HepG2 (cell line): ENCODE measurements around the gene MALT1. TPM values are rescaled to one million over a fixed set of nuclear protein-coding genes. Genes with fewer than 3 reads are reported as not detected.
A peak's percentile ranks its signal among the peaks of the same experiment; 100 is the strongest.

Experiments
- ATAC-seq: fragments of 200-7000 bp; cut with Tn5 transposase; 3 replicates; pipeline ENCODE4 v1.9.1; 2020; ENCODE audit warnings: mild to moderate bottlenecking, moderate library complexity
- BruUV-seq: library from RNA; stranded (reverse); fragments of 400-500 nt; replicated peaks from 2 replicates; lab custom pipeline; 2021; lab: Mats Ljungman, UMichigan
- CTCF ChIA-PET: fragments of 300-600 bp; formaldehyde crosslinking; extraction: SDS; loops from one replicate; lab custom pipeline; 2021; ENCODE audit warnings: low total read pairs, inconsistent platforms, low intra/inter-chr PET ratio; lab: Yijun Ruan, JAX
- POLR2A ChIA-PET: fragments of 350-600 bp; sonication (Branson Sonifier 250); formaldehyde crosslinking; loops from one replicate; lab custom pipeline; 2020; ENCODE audit warnings: antibody characterized with exemption, inconsistent platforms; lab: Yijun Ruan, JAX
- DNase-seq: peaks from one replicate; pipeline ENCODE4 v3.0.0-alpha.2; 2015; ENCODE audit warnings: low spot score
- FAIRE-seq: peaks from 3 replicates; lab custom pipeline; 2011; peaks lifted over from hg19 to GRCh38; lab: Jason Lieb, UNC
- H2AFZ ChIP-seq: one replicate; pipeline ENCODE4 v1.6.1; 2011; ENCODE audit warnings: low read length, inconsistent platforms
- H3K27ac ChIP-seq: fragments of 300-600 bp; 3 replicates; pipeline ENCODE4 v1.8.0; 2011; ENCODE audit warnings: mixed run types, mild to moderate bottlenecking, mixed read lengths, low read length, inconsistent platforms; ENCODE audit not compliant: insufficient read depth; ENCODE audit errors: extremely low read length
- H3K27me3 ChIP-seq, 2 experiments: fragments of 200-600 bp in 1 of 2; 2 replicates in 1 of 2; 3 replicates in 1 of 2; pipeline versions ENCODE4 v1.6.0 to v1.8.0; 2011; ENCODE audit warnings: low read length in 2 of 2, mild to moderate bottlenecking in 2 of 2, moderate library complexity in 2 of 2, inconsistent platforms in 1 of 2; ENCODE audit not compliant: insufficient read depth in 2 of 2, control insufficient read depth in 1 of 2
- H3K36me3 ChIP-seq, 2 experiments: fragments of 200-600 bp in 1 of 2; replicated peaks in 1 of 2; 2 replicates in 1 of 2; 3 replicates in 1 of 2; pipeline versions ENCODE4 v1.5.1 to v1.8.0; 2011; ENCODE audit warnings: low read length in 2 of 2, inconsistent platforms in 1 of 2; ENCODE audit not compliant: insufficient read depth in 2 of 2, control insufficient read depth in 1 of 2
- H3K4me1 ChIP-seq: 2 replicates; pipeline ENCODE4 v1.5.1; 2012; ENCODE audit warnings: low read length, inconsistent platforms; ENCODE audit not compliant: insufficient read depth
- H3K4me2 ChIP-seq: 2 replicates; pipeline ENCODE4 v1.6.0; 2011; ENCODE audit warnings: low read depth, low read length, inconsistent platforms
- H3K4me3 ChIP-seq, 3 experiments: fragments of 200-600 bp in 1 of 3; sonication (generic), shearing (Covaris generic) in 1 of 3; replicated peaks in 1 of 3; 2 replicates each; pipeline ENCODE4 v1.5.1; 2011 to 2016; ENCODE audit warnings: low read length in 3 of 3, inconsistent platforms in 2 of 3, low read depth in 2 of 3, mild to moderate bottlenecking in 2 of 3, control low read depth in 1 of 3, mixed read lengths in 1 of 3; ENCODE audit not compliant: insufficient read depth in 1 of 3
- H3K79me2 ChIP-seq: one replicate; pipeline ENCODE4 v1.6.1; 2011; ENCODE audit warnings: low read length, inconsistent platforms; ENCODE audit not compliant: insufficient read depth
- H3K9ac ChIP-seq: 2 replicates; pipeline ENCODE4 v1.6.0; 2011; ENCODE audit warnings: mild to moderate bottlenecking, low read depth, low read length, inconsistent platforms; ENCODE audit not compliant: insufficient read depth
- H3K9me3 ChIP-seq: 2 replicates; pipeline ENCODE4 v1.5.1; 2012; ENCODE audit warnings: mild to moderate bottlenecking, low read length
- H4K20me1 ChIP-seq: 2 replicates; pipeline ENCODE4 v1.6.0; 2011; ENCODE audit warnings: inconsistent platforms, mild to moderate bottlenecking, low read length, moderate library complexity; ENCODE audit not compliant: insufficient read depth
- ADNP ChIP-seq: sonication (generic); formaldehyde crosslinking; IDR thresholded peaks from 2 replicates; pipeline ENCODE4 v1.4.0; 2020; ENCODE audit warnings: missing genetic modification reagents
- AGO2 ChIP-seq: fragments of 200-400 bp; formaldehyde crosslinking; optimal IDR thresholded peaks from 2 replicates; pipeline ENCODE3; 2017; ENCODE audit warnings: mild to moderate bottlenecking, low read depth, low read length, moderate library complexity
- ATRX ChIP-seq: sonication (generic); formaldehyde crosslinking; IDR thresholded peaks from 2 replicates; pipeline ENCODE4 v1.4.0; 2020; ENCODE audit warnings: missing genetic modification reagents, borderline replicate concordance
- FOXM1 ChIP-seq: sonication (generic); formaldehyde crosslinking; IDR thresholded peaks from 2 replicates; pipeline ENCODE4 v1.5.0; 2020; ENCODE audit warnings: missing genetic modification reagents
- HIC2 ChIP-seq: sonication (generic); formaldehyde crosslinking; IDR thresholded peaks from 2 replicates; pipeline ENCODE4 v1.9.0; 2022; ENCODE audit warnings: low read depth, missing genetic modification reagents
- PAF1 ChIP-seq: IDR thresholded peaks from 2 replicates; pipeline ENCODE4 v1.6.1; 2016; ENCODE audit warnings: missing genetic modification reagents, missing compliant biosample characterization
- ZNF329 ChIP-seq: sonication (generic); formaldehyde crosslinking; IDR thresholded peaks from 2 replicates; pipeline ENCODE4 v1.9.0; 2021; ENCODE audit warnings: low read depth, mild to moderate bottlenecking, missing genetic modification reagents
- WGBS: methylation state at CpG from one replicate; pipeline ENCODE4 v1.1.6; 2017; ENCODE audit warnings: low lambda C conversion rate; 5-methylcytosine and 5-hydroxymethylcytosine counted together
- in situ Hi-C: cut with HindIII; loops from 2 replicates; pipeline ENCODE4 v1.10.0; 2017; ENCODE audit warnings: low pct_unique_long_range_greater_than_20kb; ENCODE audit not compliant: extremely low pct_ligation_motif_present
- intact Hi-C: fragments of 100-400 bp; cut with micrococcal nuclease; formaldehyde crosslinking; loops from one replicate; pipeline ENCODE4 v1.10.0; 2022; ENCODE audit not compliant: unreplicated experiment
- polyA plus RNA-seq, 8 experiments: library from polyadenylated mRNA; depleted of rRNA in 3 of 8; stranded (reverse) in 7 of 8; unstranded in 1 of 8; fragments of >200 nt; fragmentation: Illumina TruSeq in 4 of 8; extraction: Trizol in 4 of 8; gene quantifications; 2 replicates each; pipeline versions ENCODE4 v1.2.1 to v1.2.3, GENCODE V29; 2011 to 2016; ENCODE audit warnings: low read depth in 4 of 8, missing spikeins in 1 of 8, mixed read lengths in 1 of 8; ENCODE audit not compliant: insufficient read depth in 1 of 8
- total RNA-seq, 5 experiments: library from RNA; depleted of rRNA; stranded (reverse); fragments of >200 nt; fragmentation: Illumina TruSeq; extraction: Trizol; gene quantifications; 2 replicates each; pipeline ENCODE4 v1.2.3, GENCODE V29; 2016; ENCODE audit warnings: low read depth in 1 of 5
- TF ChIP-seq, protein P1 (sequence below): sonication (generic); formaldehyde crosslinking; IDR thresholded peaks from 2 replicates; pipeline ENCODE4; 2020; ENCODE audit warnings: missing genetic modification reagents, mild to moderate bottlenecking, borderline replicate concordance
- TF ChIP-seq, protein P2 (sequence below): sonication (generic); formaldehyde crosslinking; IDR thresholded peaks from 2 replicates; pipeline ENCODE4 v1.5.0; 2020; ENCODE audit warnings: mild to moderate bottlenecking, missing genetic modification reagents, borderline replicate concordance

The MALT1 gene
- total and polyA plus RNA-seq, 2 of the 13 experiments (the other 11 are each of a cell fraction or from before 2014, with no cell fraction given): 43.9 to 89.0 TPM

DNA sequence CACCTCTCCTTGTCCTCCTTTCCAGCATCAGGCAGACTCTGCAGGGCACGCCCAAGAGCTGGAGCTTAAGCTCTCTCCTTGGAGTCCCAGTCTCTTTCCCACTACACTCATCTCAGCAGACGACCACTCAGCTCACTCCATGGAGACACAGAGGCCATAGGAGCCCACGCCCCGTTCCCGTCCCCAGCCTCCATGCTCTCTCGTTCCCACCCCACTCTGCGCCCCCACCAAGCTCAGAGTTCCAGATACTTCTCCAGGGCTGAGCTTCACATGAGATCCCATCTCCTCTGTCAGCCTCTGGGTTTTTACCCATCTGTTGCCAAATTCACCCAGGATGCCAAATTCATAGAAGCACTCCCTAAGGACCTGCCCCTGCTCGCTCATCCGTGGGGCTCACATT is 87.3 kb downstream of the MALT1 start:
- in situ Hi-C loops (loop anchor here (25.0 kb wide), 1 partner anchor 846 kb away; no protein-coding TSS in a partner anchor), intact Hi-C loops (no loop called here)
- no peaks in the 10 kb centered on the region for H3K9me3 ChIP-seq
- no TSS peak for BruUV-seq
- no peak overlapping the region for H3K4me3 ChIP-seq
- H2AFZ ChIP-seq: no peak overlapping the region
- ChIA-PET CTCF (no interaction called here), POLR2A (no interaction called here)
- H3K9ac ChIP-seq: no peak overlapping the region
- H4K20me1 ChIP-seq: no peaks in the 10 kb centered on the region
- no peak for DNase-seq
- 65% methylated on average over 9 of the region's 9 CpGs for WGBS
- peak; percentile 12; the same call in 2 of the 3 replicates for ATAC-seq
- H3K36me3 ChIP-seq: no peaks in the 10 kb centered on the region
- no peaks in the 10 kb centered on the region; a peak in 1 of 5 replicates for H3K27me3 ChIP-seq
- H3K79me2 ChIP-seq: no peaks in the 10 kb centered on the region
- no peak overlapping the region for H3K4me2 ChIP-seq
- TF ChIP-seq HIC2 (CRISPR knock-in tag) (no peak), ATRX (CRISPR knock-in tag) (no peak), FOXM1 (CRISPR knock-in tag) (no peak), PAF1 (no peak), AGO2 (no peak), ADNP (CRISPR knock-in tag) (no peak), ZNF329 (no peak)
- TF ChIP-seq, protein P1, sequence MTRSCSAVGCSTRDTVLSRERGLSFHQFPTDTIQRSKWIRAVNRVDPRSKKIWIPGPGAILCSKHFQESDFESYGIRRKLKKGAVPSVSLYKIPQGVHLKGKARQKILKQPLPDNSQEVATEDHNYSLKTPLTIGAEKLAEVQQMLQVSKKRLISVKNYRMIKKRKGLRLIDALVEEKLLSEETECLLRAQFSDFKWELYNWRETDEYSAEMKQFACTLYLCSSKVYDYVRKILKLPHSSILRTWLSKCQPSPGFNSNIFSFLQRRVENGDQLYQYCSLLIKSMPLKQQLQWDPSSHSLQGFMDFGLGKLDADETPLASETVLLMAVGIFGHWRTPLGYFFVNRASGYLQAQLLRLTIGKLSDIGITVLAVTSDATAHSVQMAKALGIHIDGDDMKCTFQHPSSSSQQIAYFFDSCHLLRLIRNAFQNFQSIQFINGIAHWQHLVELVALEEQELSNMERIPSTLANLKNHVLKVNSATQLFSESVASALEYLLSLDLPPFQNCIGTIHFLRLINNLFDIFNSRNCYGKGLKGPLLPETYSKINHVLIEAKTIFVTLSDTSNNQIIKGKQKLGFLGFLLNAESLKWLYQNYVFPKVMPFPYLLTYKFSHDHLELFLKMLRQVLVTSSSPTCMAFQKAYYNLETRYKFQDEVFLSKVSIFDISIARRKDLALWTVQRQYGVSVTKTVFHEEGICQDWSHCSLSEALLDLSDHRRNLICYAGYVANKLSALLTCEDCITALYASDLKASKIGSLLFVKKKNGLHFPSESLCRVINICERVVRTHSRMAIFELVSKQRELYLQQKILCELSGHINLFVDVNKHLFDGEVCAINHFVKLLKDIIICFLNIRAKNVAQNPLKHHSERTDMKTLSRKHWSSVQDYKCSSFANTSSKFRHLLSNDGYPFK (CRISPR knock-in tag): no peak
- TF ChIP-seq, protein P2, sequence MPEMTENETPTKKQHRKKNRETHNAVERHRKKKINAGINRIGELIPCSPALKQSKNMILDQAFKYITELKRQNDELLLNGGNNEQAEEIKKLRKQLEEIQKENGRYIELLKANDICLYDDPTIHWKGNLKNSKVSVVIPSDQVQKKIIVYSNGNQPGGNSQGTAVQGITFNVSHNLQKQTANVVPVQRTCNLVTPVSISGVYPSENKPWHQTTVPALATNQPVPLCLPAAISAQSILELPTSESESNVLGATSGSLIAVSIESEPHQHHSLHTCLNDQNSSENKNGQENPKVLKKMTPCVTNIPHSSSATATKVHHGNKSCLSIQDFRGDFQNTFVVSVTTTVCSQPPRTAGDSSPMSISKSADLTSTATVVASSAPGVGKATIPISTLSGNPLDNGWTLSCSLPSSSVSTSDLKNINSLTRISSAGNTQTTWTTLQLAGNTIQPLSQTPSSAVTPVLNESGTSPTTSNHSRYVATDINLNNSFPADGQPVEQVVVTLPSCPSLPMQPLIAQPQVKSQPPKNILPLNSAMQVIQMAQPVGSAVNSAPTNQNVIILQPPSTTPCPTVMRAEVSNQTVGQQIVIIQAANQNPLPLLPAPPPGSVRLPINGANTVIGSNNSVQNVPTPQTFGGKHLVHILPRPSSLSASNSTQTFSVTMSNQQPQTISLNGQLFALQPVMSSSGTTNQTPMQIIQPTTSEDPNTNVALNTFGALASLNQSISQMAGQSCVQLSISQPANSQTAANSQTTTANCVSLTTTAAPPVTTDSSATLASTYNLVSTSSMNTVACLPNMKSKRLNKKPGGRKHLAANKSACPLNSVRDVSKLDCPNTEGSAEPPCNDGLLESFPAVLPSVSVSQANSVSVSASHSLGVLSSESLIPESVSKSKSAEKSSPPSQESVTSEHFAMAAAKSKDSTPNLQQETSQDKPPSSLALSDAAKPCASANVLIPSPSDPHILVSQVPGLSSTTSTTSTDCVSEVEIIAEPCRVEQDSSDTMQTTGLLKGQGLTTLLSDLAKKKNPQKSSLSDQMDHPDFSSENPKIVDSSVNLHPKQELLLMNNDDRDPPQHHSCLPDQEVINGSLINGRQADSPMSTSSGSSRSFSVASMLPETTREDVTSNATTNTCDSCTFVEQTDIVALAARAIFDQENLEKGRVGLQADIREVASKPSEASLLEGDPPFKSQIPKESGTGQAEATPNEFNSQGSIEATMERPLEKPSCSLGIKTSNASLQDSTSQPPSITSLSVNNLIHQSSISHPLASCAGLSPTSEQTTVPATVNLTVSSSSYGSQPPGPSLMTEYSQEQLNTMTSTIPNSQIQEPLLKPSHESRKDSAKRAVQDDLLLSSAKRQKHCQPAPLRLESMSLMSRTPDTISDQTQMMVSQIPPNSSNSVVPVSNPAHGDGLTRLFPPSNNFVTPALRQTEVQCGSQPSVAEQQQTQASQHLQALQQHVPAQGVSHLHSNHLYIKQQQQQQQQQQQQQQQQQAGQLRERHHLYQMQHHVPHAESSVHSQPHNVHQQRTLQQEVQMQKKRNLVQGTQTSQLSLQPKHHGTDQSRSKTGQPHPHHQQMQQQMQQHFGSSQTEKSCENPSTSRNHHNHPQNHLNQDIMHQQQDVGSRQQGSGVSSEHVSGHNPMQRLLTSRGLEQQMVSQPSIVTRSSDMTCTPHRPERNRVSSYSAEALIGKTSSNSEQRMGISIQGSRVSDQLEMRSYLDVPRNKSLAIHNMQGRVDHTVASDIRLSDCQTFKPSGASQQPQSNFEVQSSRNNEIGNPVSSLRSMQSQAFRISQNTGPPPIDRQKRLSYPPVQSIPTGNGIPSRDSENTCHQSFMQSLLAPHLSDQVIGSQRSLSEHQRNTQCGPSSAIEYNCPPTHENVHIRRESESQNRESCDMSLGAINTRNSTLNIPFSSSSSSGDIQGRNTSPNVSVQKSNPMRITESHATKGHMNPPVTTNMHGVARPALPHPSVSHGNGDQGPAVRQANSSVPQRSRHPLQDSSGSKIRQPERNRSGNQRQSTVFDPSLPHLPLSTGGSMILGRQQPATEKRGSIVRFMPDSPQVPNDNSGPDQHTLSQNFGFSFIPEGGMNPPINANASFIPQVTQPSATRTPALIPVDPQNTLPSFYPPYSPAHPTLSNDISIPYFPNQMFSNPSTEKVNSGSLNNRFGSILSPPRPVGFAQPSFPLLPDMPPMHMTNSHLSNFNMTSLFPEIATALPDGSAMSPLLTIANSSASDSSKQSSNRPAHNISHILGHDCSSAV: no peak
- H3K27ac ChIP-seq: no peak overlapping the region
- no peak for FAIRE-seq
- peaks cover 25% of the 10 kb centered on the region for H3K4me1 ChIP-seq
